Osteocyte (in vitro differentiated cells): ENCODE data around the gene REEP1. TPM values are rescaled to one million over a fixed set of nuclear protein-coding genes. Genes with fewer than 3 reads are reported as not detected.

Source experiments
- DNase-seq: peaks from one replicate; pipeline ENCODE4 v3.0.0; 2021; ENCODE audit warnings: mixed read lengths; ENCODE audit not compliant: unreplicated experiment; ENCODE audit errors: extremely low spot score
- H3K27ac Mint-ChIP-seq: one replicate; pipeline ENCODE4 v1.8.0; 2021; ENCODE audit warnings: mild to moderate bottlenecking, mixed read lengths; ENCODE audit not compliant: unreplicated experiment
- H3K27me3 Mint-ChIP-seq: one replicate; pipeline ENCODE4 v1.8.0; 2021; ENCODE audit warnings: mixed read lengths; ENCODE audit not compliant: unreplicated experiment
- H3K36me3 Mint-ChIP-seq: one replicate; pipeline ENCODE4 v1.8.0; 2021; ENCODE audit warnings: mixed read lengths; ENCODE audit not compliant: unreplicated experiment
- H3K4me1 Mint-ChIP-seq: one replicate; pipeline ENCODE4 v1.8.0; 2021; ENCODE audit warnings: mixed read lengths; ENCODE audit not compliant: unreplicated experiment
- H3K4me3 Mint-ChIP-seq: one replicate; pipeline ENCODE4 v1.8.0; 2021; ENCODE audit warnings: mild to moderate bottlenecking, moderate library complexity, mixed read lengths; ENCODE audit not compliant: unreplicated experiment
- H3K9me3 Mint-ChIP-seq: one replicate; pipeline ENCODE4 v1.8.0; 2021; ENCODE audit warnings: mixed read lengths; ENCODE audit not compliant: unreplicated experiment
- CTCF ChIP-seq: fragments of 200-600 bp; sonication (generic); IDR thresholded peaks from 2 replicates; pipeline ENCODE4 v1.5.0; 2021; ENCODE audit warnings: antibody characterized with exemption, mild to moderate bottlenecking, moderate library complexity
- total RNA-seq: library from RNA; stranded (reverse); gene quantifications from 2 replicates; pipeline ENCODE4 v1.2.1, GENCODE V29; 2021

REEP1 gene
- total RNA-seq, 1 donor from 2014 or later = not detected

DNA sequence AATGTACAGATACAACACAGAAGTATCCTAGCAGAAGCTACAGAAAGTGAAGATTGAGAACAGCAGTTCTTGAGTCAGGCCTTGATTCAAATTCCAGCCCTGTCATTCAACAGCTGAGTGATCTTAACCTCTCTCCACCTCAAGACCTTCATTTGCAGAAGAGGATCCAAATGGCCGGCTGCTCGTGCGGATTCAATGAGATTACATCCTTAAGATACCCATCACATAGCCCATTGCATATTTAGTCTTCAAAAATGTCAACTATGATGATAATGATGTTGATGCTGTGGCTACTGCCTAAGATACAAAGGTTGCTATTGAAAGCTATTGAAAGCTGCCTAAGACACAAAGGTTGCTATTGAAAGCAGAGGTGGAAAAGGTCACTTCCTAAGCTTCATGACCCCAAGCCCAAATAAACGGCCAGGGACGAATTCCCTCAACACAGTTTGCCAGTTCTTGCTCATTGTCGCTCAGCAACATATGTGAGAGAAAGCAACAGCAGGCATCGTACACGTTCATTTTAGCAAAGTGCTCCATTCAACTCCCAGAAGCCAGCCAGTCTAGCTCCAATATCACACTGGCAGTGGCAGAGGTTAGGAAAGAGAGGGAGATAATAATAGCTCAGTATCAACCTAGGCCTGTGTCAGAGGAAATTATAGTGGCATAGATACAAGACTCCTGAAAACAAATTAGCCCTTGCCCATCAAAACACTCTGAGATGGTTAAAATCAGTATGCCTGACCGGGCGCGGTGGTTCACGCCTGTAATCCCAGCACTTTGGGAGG, 102.0 kb downstream of the REEP1 start:
- no peak for DNase-seq
- no peak for TF ChIP-seq CTCF
- Mint-ChIP-seq H3K36me3 (no peaks in the 10 kb centered on the region), H3K27me3 (peaks cover 30% of the 10 kb centered on the region), H3K4me3 (no peak overlapping the region), H3K4me1 (peaks cover 4% of the 10 kb centered on the region), H3K27ac (no peak overlapping the region), H3K9me3 (no peaks in the 10 kb centered on the region)

- DNase-seq = no peak
- Mint-ChIP-seq H3K9me3 (no peaks in the 10 kb centered on the region), H3K27me3 (peaks cover 26% of the 10 kb centered on the region), H3K4me3 (no peak overlapping the region), H3K4me1 (peaks cover 4% of the 10 kb centered on the region), H3K27ac (no peak overlapping the region), H3K36me3 (no peaks in the 10 kb centered on the region)
- TF ChIP-seq CTCF = no peak
These were observed 102.8 kb downstream of the REEP1 start for GRCh38 chr2:86234563-86235131.

GRCh38 chr2:86233436-86233835, 104.0 kb downstream of the REEP1 start:
- H3K36me3 Mint-ChIP-seq = no peaks in the 10 kb centered on the region
- peaks cover 24% of the 10 kb centered on the region for H3K27me3 Mint-ChIP-seq
- no peak for TF ChIP-seq CTCF
- peaks cover 4% of the 10 kb centered on the region for H3K4me1 Mint-ChIP-seq
- H3K4me3 Mint-ChIP-seq = no peak overlapping the region
- H3K9me3 Mint-ChIP-seq = no peaks in the 10 kb centered on the region
- no peak overlapping the region for H3K27ac Mint-ChIP-seq
- no peak for DNase-seq

DNA sequence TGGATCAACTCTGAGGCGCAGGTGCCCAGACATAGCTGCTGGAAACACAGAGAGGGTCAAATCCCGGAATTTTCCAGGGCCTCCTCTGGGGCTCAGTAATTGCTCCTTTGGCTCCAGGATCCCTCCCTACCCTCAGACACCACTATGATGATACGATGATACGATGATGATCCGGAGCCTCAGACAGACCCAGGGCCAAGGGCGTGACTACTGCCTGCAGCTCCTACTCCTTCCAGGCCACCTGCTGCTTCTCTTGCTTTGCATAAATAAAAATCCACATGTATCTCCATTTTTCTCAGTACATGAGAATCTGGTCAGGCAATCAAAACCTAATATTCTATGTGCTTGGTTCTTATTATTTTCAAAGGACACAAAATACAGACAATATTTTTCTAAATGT, 104.5 kb downstream of the REEP1 start:
- H3K36me3 Mint-ChIP-seq = no peaks in the 10 kb centered on the region
- H3K27ac Mint-ChIP-seq = no peak overlapping the region
- no peak for TF ChIP-seq CTCF
- H3K27me3 Mint-ChIP-seq = peaks cover 23% of the 10 kb centered on the region
- no peak for DNase-seq
- no peaks in the 10 kb centered on the region for H3K9me3 Mint-ChIP-seq
- peaks cover 4% of the 10 kb centered on the region for H3K4me1 Mint-ChIP-seq
- no peak overlapping the region for H3K4me3 Mint-ChIP-seq

- no peak for TF ChIP-seq CTCF
- H3K9me3 Mint-ChIP-seq = no peaks in the 10 kb centered on the region
- peaks cover 23% of the 10 kb centered on the region for H3K27me3 Mint-ChIP-seq
- H3K27ac Mint-ChIP-seq = no peak overlapping the region
- no peak overlapping the region for H3K4me3 Mint-ChIP-seq
- peaks cover 4% of the 10 kb centered on the region for H3K4me1 Mint-ChIP-seq
- no peak for DNase-seq
- H3K36me3 Mint-ChIP-seq = no peaks in the 10 kb centered on the region
These were observed 105.0 kb downstream of the REEP1 start for GRCh38 chr2:86232373-86232784.
